ENCODE data around the gene PRSS38.

The PRSS38 gene

DNA sequence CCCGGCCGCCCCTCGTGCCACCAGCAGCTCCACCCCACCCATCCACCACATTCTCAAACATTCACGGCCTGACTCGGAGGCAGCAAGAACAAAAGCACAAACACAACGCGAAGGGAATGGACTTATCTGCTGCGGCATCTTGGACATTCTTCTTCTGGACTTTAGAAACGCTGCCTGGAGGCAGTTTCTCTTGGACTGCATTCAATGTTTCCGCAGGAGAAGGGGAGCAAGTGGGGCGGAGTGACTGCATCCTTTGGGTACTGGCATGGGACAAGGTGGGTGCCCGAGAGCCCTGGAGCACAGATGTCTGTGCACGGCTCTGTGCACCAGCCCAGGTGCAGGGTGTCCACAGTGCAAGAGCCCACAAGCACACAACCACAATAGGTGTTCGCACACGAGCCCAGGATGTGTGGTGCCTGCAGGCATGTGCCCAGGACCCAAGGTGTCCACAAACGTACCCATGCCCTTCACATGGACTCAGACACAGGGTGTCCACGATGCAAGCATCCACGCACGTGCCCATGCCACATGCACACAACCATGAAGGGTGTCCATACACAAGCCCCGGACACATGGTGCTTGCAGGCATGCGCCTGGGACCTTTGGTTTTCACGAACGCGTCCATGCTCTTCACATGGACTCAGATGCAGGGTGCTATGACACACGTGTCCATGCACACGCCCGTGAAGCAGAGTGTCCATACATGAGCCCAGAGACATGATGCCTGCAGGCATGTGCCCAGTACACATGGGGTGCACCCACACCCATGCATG, 78.7 kb downstream of the PRSS38 start:
- no peak overlapping the region for H3K4me3 ChIP-seq (ENCODE audit: low read length)
- no peak for TF ChIP-seq ZNF274 (IDR thresholded peaks at IDR 0.05; ENCODE audit: low read depth, low read length)

DNA sequence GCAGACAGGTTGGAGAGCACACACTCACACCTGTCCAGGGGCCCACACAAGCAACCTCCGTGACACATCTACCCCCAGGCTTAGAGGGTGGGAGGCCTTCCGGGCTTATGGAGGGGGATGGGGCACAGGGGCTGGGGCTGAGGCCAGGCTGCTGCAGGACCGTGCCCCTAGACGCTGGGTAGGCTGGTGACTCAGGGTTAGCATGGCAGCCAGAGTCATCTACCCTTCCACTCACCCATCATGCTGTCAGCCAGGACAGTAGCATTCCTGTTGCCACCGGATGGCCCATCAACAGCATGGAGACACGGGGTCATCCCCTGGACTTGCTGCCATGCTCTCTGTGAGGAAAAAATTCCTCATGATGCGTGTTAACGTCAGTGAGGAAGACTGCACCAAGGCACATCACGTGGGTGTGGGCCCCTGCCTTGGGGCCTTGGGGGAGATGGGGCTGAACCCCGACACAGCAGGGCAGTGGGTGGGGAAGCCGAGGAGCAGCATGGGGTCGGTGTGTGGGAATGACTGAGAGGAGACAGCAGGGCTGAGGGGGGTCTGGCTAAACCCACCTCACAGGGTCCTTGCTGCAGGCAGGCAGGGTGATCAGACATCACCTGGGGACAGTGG, 79.5 kb downstream of the PRSS38 start:
- TF ChIP-seq ZNF274 (IDR thresholded peaks at IDR 0.05; ENCODE audit: low read depth, low read length): no peak
- H3K4me3 ChIP-seq (ENCODE audit: low read length): no peak overlapping the region
